Central memory CD4-positive, alpha-beta T cell (primary cell): ENCODE results near the gene DPCD.
A peak's percentile ranks its signal among the peaks of the same experiment; 100 is the strongest.

Experiments used
- DNase-seq: peaks from one replicate; pipeline ENCODE4 v3.0.0; 2022
- total RNA-seq, 3 experiments: gene quantifications; one replicate each; lab custom pipeline; 2026; lab: John Stamatoyannopoulos, UW

The DPCD gene
- total RNA-seq, result 0 to 4.0 (median 0.16) reads per million in 3 experiments

DNA sequence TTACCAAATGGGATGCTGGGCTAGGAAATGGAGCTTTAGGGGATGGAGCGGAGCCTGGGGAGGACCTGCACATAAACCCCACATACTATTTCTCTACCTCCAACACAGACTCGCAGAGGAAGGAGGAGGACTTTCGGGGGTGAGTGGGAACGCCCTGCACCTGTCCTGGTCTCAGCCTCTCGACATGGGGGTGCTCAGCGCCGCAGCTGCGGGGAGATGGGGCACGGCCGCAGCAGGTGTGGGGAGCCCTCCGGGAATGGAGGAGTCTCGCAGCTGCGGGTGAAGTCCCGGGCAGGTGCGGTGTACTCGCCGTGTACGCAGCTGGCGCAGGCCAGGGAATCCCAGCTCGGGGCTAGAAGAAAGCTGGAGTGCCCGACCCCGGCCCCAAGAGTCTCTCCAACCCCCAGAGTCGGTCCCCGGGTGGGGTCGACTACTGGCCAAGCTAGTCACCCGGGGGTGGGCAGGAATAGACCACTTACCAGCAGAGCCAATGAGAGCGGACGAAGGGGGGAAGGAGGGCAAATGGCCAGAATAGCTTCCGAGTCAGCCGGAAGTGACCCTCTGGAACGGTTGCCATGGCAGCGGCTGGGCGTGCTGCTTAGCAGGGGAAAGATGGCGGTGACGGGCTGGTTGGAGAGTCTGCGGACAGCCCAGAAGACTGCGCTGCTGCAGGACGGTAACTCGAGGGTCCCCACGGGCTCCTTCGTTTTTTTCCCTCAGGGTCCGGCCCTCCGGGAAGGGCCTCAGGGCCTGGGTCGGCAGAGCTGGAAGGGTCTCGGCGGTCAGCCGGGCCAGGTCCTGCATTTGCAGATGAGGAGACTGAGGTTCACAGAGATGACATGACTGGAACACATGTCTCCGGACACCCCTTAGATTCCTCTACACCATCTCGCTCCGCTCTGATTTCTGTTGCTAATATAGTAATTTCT is at the start of gene DPCD, which contains the start of gene POLL:
DPCD (plus strand) TSS at position 597 of the 929 bp plus-strand sequence; CDS start at position 613, 16 bp downstream.
POLL (minus strand) TSS at position 533 of the 929 bp plus-strand sequence. CDS start 897 bp downstream, outside the sequence.
- DNase-seq, result peak; percentile 77

GRCh38 chr10:101538446-101538845 is 49.7 kb upstream of the DPCD start:
- no peak for DNase-seq

DNA sequence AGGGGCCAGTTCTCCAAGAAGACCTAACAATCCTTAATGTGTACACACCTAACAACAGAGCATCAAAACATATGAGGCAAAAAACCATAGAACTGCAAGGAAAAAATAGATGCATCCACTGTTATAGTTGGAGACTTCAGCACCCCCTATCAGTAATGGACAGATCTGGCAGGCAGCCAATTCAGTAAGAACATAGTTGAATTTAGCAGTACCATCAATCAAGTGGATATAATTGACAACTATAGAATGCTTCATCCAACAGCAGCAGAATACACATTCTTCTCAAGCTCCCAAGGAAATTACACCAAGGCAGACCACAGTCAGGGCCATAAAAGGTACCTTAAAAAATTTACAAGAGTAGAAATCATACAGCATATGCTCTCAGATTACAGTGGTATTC is 42.2 kb upstream of the DPCD start:
- no peak for DNase-seq

DNA sequence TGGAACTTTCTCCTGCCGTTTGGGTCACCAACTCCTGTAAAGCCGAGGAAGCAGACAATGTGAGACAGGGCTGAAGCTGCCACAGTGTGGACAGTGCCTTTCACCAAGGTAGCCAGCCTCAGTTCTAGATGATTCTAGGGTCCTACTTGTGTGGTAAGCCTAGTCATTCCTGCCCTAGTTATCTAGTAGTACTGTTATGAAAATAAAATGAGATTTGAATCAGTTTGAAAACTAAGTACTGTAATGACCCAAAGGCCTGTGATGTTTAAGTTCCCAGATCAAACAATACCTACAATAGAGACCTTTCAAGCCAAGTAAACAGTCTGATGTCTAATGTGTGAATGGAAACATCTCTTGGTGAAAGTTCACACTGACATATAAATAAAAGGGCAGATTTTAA is 37.2 kb upstream of the DPCD start:
- DNase-seq, result no peak

DNA sequence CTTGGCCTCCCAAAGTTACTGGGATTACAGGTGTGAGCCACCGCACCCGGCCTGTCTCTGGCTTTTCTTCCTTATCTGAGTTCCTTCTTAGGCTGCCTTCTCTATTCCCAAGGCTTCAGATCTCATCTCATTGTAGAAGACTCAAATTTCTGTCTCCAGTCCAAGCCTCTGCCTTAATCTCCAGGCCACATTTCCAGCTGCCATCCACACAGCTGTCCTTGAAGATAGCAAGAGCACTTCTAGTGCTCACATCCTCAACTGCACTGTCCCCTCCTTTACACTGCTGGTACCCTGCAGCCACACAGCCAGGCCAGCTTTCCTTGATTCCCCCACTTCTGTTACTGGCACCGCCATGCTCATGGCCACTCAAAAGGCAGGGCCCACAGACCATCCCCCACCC is 35.7 kb upstream of the DPCD start:
- no peak for DNase-seq

DNA sequence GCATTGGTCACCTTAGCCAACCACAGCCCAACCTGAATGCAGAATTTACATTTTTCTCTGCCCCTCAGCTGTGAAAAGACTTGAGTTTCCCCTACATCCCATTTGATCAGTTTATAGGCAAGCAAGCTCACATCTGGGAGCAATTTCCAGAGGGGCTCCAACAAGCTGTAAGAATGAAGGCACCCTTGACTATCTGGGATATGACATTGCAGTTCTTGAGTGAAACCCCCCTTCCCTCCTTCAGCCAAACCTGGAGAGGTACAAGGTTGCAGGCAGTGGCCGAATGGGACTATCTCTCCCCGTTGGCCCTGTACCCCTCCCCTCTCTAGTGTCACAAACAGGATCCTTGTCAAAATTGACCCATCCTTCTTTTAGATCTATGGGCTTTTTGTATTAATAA is 30.6 kb upstream of the DPCD start:
- DNase-seq, result no peak

DNA sequence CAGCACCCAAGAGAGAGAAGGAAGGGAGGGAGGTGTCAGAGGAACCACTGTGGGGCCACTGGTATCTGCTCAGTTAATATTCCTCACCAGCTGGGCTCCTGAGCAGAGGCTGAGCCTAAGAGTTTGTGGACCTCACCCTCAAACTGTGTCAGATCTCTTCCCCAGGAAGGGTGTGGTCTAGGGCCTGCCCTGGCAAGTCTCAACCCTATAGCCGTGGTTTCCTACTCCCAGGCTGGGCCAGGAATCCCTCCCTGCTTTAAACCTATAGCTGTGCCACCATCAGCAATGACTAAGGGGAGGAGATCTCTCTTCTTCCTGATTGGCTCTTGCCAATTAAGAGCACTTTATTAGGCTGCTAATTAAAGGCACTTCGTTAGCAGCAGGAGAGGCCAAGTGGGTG is 29.9 kb upstream of the DPCD start:
- no peak for DNase-seq

- DNase-seq, result no peak
Measured at GRCh38 chr10:101558671-101559595, 29.2 kb upstream of the DPCD start.

DNA sequence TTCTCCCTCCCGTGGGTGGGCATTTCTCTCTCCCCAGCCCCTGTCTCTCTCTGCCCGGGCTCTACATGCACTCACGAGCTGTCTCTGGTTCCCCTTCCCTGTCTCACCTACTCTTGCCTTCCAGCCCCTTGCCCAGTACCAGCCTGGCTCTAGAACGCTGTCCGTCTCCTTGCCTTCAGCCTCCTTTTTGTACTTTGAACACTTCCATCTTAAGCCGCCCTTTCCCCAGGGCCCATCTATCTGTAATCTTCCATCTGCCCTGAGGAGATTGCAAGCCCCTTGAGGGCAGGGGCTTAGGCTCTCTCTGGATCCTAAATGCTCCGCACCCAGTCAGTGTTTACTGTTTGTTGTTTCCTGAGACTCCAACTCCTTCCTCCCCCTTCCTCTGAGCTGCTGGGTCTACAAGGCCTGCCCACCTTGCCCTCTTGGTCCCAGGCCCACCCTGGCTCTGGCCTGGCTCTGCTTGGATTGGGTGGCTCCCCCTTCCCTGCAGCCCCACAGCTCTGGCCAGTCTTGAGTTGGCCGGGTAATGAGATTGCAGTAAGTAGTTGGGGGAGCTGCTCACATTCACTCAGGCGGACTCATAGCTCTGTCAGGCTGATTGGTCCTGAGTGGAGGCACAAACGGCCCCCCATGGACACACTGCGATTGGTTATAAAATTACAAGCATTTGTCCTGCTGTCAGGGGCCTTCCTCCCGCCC is 28.4 kb upstream of the DPCD start:
- no peak for DNase-seq

DNA sequence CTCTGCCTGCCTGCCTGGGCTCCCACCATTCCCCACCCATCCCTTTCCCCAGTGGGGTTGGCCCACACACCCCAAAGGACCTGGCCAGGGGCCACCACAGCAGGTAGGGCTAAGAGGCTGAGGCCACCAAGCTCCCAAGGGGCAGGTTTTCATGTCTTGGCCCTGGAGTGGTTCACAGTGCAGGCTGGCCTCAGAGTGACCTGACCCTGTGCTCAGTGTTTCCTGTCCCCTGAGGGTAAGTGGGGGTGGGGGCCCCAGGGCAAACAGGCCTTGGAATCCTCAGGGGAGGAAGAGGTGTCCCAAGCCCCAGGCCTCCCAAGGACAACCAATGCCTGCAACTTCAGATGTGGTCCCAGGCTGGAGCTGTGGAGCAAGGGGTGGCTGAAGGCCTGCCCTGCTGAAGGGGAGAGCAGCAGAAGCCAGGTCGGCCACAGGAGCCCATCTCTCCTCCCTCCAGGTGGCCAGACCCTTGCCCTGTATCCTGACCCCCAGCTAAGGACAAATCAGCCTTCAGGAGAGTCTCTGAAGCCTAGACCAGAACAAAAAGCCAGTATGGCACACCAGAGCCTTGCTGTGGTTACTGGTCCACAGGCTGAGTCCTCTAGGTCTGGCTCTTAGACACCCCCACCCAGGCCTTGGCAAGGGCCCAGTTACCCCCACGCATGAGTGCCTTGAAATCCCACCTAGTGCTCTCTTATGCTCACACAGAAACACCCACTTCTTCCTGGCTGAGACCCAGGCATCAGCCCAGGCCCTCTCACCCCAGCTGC is 27.6 kb upstream of the DPCD start:
- DNase-seq, result no peak

- no peak for DNase-seq
Measured at GRCh38 chr10:101561068-101561915, 26.8 kb upstream of the DPCD start.

GRCh38 chr10:101562231-101562630 is 25.9 kb upstream of the DPCD start:
- no peak for DNase-seq

DNA sequence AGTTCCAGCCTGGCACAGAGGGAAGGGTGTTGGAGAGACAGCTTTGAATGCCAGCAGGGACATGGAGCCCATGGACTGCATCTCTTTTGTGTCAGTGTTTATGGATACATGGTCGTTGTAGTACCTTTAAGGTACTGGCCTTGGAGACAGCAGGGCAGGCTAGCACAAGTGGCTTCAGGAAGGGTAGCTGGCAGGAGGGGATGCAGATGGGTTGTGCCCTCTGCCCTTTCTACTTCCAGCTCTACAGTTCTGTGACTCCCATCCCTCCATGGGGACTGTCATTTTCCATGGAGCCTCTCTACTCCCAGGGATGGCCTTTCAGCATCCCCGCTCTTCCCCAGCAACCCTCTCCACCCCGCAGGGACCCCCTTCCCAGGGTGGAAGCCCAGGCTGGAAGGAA is 25.1 kb upstream of the DPCD start:
- no peak for DNase-seq

- no peak for DNase-seq
Measured at GRCh38 chr10:101563497-101564040, 24.6 kb upstream of the DPCD start.

DNA sequence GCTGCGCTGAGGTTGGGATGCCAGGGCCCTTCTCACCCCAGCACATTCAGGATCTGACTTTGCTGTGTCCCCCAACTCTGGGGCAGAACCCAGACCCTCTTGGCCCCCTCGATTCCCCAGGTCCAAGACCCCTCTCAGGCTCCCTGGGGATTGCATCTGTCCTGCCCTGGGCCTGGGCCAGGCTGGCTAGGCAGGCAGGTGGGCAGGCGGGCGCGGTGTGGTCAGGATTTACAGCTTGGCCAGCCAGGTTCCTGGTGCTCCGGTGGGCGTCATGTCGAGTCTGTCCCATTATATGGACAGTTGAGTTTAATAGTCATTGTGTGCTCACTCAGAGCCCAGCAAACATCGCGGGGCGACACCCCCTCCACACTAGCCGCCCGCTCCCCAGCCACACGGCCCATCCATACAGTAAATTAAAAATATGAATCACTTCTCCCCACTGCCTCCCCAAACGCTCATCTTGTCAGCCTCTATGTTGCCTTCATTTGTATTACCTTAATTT is 23.6 kb upstream of the DPCD start:
- DNase-seq, result no peak

DNA sequence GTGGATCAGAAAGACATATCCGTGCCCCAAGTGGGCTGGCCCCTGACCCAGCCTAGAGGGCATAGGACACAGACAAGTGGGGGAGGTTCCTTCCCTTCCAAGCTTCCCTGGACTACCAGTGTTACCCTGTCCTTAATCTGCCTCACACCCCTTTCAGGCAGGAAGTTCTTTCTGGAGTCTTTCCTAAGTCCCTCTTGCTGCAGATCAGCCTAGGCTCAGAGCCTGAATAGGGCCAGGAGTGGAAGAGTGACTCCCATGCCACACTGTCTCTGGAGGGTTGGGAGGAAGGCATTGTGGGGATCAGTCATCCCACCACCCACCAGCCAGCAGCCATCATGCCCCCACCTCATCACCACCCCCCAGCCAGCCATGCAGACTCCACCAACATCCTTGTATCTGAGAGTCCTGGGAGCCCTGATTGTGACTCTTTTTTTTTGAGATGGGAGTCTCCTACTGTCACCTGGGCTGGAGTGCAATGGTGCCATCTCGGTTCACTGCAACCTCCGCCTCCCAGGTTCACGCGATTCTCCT is 22.7 kb upstream of the DPCD start:
- DNase-seq, result no peak

DNA sequence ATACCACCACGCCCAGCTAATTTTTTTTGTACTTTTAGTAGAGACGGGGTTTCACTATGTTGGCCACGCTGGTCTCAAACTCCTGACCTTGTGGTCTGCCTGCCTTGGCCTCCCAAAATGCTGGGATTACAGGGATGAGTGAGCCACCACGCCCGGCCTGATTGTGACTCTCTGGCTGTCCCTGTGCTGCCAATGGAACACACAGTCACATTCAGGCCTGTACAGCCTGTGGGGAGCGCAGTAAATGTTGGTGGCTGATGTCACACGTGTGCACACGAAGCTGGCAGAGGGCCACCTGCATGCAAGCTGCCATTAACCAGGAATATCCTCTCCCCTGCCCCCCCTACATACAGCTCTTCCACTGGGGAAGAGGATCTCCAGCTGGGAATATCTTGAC is 22.2 kb upstream of the DPCD start:
- no peak for DNase-seq

- no peak for DNase-seq
Measured at GRCh38 chr10:101566333-101567164, 21.6 kb upstream of the DPCD start.
